CD14-positive monocyte (primary cell): Measurements from ENCODE around the gene CNNM3. TPM values are rescaled to one million over a fixed set of nuclear protein-coding genes. Genes with fewer than 3 reads are reported as not detected.

ENCODE experiments used
- DNase-seq, 3 donors: peaks; one replicate each; pipeline ENCODE4 v3.0.0-alpha.2; 2011 to 2022
- H2AFZ ChIP-seq: 2 replicates; pipeline ENCODE4 v1.6.0; 2012; ENCODE audit warnings: mild to moderate bottlenecking, low read depth, low read length, inconsistent platforms; ENCODE audit not compliant: insufficient read depth, poor library complexity, severe bottlenecking
- H3K27ac ChIP-seq, 2 donors: 1 replicate in 1 of 2; 2 replicates in 1 of 2; pipeline ENCODE4 v1.5.1; 2012 to 2013; ENCODE audit warnings: low read length in 2 of 2, control low read depth in 1 of 2, inconsistent platforms in 1 of 2, low read depth in 1 of 2, mild to moderate bottlenecking in 1 of 2
- H3K27me3 ChIP-seq, 2 donors: one replicate each; pipeline versions ENCODE4 v1.6.0 to v1.6.1; 2011 to 2013; ENCODE audit warnings: low read length in 2 of 2; ENCODE audit not compliant: control insufficient read depth in 2 of 2, insufficient read depth in 2 of 2
- H3K36me3 ChIP-seq, 2 donors: replicated peaks in 1 of 2; 1 replicate in 1 of 2; 2 replicates in 1 of 2; pipeline versions ENCODE4 v1.5.1 to v1.6.1; 2012 to 2013; ENCODE audit warnings: low read length in 2 of 2, control low read depth in 1 of 2, inconsistent platforms in 1 of 2, mild to moderate bottlenecking in 1 of 2; ENCODE audit not compliant: insufficient read depth in 2 of 2, control insufficient read depth in 1 of 2
- H3K4me1 ChIP-seq, 2 donors: 1 replicate in 1 of 2; 2 replicates in 1 of 2; pipeline versions ENCODE4 v1.5.1 to v1.6.1; 2012 to 2013; ENCODE audit warnings: low read length in 2 of 2, control low read depth in 1 of 2, inconsistent platforms in 1 of 2, mild to moderate bottlenecking in 1 of 2, moderate library complexity in 1 of 2; ENCODE audit not compliant: insufficient read depth in 2 of 2, control insufficient read depth in 1 of 2
- H3K4me2 ChIP-seq: replicated peaks from 2 replicates; pipeline ENCODE3; 2012; ENCODE audit warnings: low read length, moderate library complexity, mild to moderate bottlenecking; ENCODE audit not compliant: poor library complexity, severe bottlenecking; ENCODE audit errors: extremely low read depth
- H3K4me3 ChIP-seq, 3 experiments: fragments of 200-600 bp in 1 of 3; sonication (generic) in 1 of 3; replicated peaks in 1 of 3; 1 replicate in 2 of 3; 2 replicates in 1 of 3; pipeline ENCODE4 v1.5.1; 2011 to 2013; ENCODE audit warnings: low read length in 3 of 3, mild to moderate bottlenecking in 3 of 3, control low read depth in 2 of 3, low read depth in 2 of 3, inconsistent platforms in 1 of 3, moderate library complexity in 1 of 3
- H3K79me2 ChIP-seq: 2 replicates; pipeline ENCODE4 v1.6.0; 2012; ENCODE audit warnings: mild to moderate bottlenecking, control low read depth, inconsistent platforms, low read length, moderate library complexity; ENCODE audit not compliant: insufficient read depth
- H3K9ac ChIP-seq: 2 replicates; pipeline ENCODE4 v1.6.0; 2017; ENCODE audit warnings: low read length, mild to moderate bottlenecking; ENCODE audit not compliant: insufficient read depth, poor library complexity, severe bottlenecking
- H3K9me3 ChIP-seq, 2 donors: replicated peaks in 1 of 2; 1 replicate in 1 of 2; 2 replicates in 1 of 2; pipeline versions ENCODE4 v1.5.1 to v1.6.1; 2012 to 2013; ENCODE audit warnings: low read length in 2 of 2, control low read depth in 1 of 2; ENCODE audit not compliant: control insufficient read depth in 1 of 2, insufficient read depth in 1 of 2
- H4K20me1 ChIP-seq: 2 replicates; pipeline ENCODE4 v1.6.0; 2012; ENCODE audit warnings: mild to moderate bottlenecking, low read length, control low read depth, moderate library complexity; ENCODE audit not compliant: insufficient read depth
- H3K27ac Mint-ChIP-seq, 7 donors: one replicate each; pipeline ENCODE4 v1.8.0; 2020; ENCODE audit warnings: mild to moderate bottlenecking in 7 of 7, mixed read lengths in 7 of 7, moderate library complexity in 6 of 7, inconsistent platforms in 2 of 7
- H3K27me3 Mint-ChIP-seq, 3 donors: one replicate each; pipeline ENCODE4 v1.8.0; 2021 to 2022; ENCODE audit warnings: low read depth in 3 of 3, mild to moderate bottlenecking in 3 of 3, mixed read lengths in 3 of 3, moderate library complexity in 3 of 3, inconsistent platforms in 1 of 3
- H3K36me3 Mint-ChIP-seq, 2 donors: one replicate each; pipeline ENCODE4 v1.8.0; 2020; ENCODE audit warnings: mixed read lengths in 2 of 2, inconsistent platforms in 1 of 2, mild to moderate bottlenecking in 1 of 2
- H3K4me1 Mint-ChIP-seq: one replicate; pipeline ENCODE4 v1.8.0; 2020; ENCODE audit warnings: mild to moderate bottlenecking, mixed read lengths
- H3K4me3 Mint-ChIP-seq, 2 donors: one replicate each; pipeline ENCODE4 v1.8.0; 2020; ENCODE audit warnings: mild to moderate bottlenecking in 2 of 2, mixed read lengths in 2 of 2, moderate library complexity in 1 of 2
- H3K9me3 Mint-ChIP-seq, 7 donors: one replicate each; pipeline ENCODE4 v1.8.0; 2020 to 2022; ENCODE audit warnings: mixed read lengths in 7 of 7, mild to moderate bottlenecking in 6 of 7, moderate library complexity in 6 of 7, inconsistent platforms in 2 of 7
- CTCF ChIP-seq: fragments of 200-600 bp; IDR thresholded peaks from one replicate; pipeline ENCODE4 v1.8.0; 2022; ENCODE audit warnings: antibody characterized with exemption, mild to moderate bottlenecking
- WGBS: methylation state at CpG from one replicate; pipeline ENCODE4 v1.1.5; 2013; ENCODE audit warnings: missing lambda C conversion rate; ENCODE audit not compliant: insufficient coverage; 5-methylcytosine and 5-hydroxymethylcytosine counted together
- intact Hi-C, 2 donors: fragments of 100-400 bp; cut with micrococcal nuclease; formaldehyde crosslinking; loops; one replicate each; pipeline versions ENCODE4 v1.15.0 to v1.15.1; 2023
- polyA plus RNA-seq, 3 donors: library from polyadenylated mRNA; depleted of rRNA in 1 of 3; unstranded in 2 of 3; stranded (reverse) in 1 of 3; fragments of 300-500 nt in 2 of 3; fragments of >200 nt in 1 of 3; fragmentation: Illumina TruSeq in 2 of 3; gene quantifications; 1 replicate in 2 of 3; 2 replicates in 1 of 3; pipeline ENCODE4 v1.2.3, GENCODE V29; 2012 to 2021

Gene CNNM3
- polyA plus RNA-seq, 3 donors: 1.2 to 12.0 (median 4.9) TPM

- peaks cover 0 to 2% (median 0%) of the 10 kb centered on the region in 7 donors for H3K9me3 Mint-ChIP-seq
- Histone ChIP-seq H3K4me2 (no peak overlapping the region), H3K4me1 (peaks cover 12 to 16% of the 10 kb centered on the region in 2 donors), H3K9me3 (no peaks in the 10 kb centered on the region), H3K36me3 (peaks cover 20 to 49% of the 10 kb centered on the region in 2 donors), H2AFZ (no peak overlapping the region), H3K4me3 (no peak overlapping the region), H3K79me2 (peaks cover 17% of the 10 kb centered on the region), H3K27ac (no peak overlapping the region), H3K27me3 (no peaks in the 10 kb centered on the region), H3K9ac (no peak overlapping the region), H4K20me1 (no peaks in the 10 kb centered on the region)
- peaks cover under 1 to 5% (median 3%) of the 10 kb centered on the region in 3 donors for H3K27me3 Mint-ChIP-seq
- H3K36me3 Mint-ChIP-seq: peaks cover 28 to 53% of the 10 kb centered on the region in 2 donors
- peaks cover 15% of the 10 kb centered on the region for H3K4me1 Mint-ChIP-seq
- intact Hi-C loops: no loop called here
- no peak for DNase-seq
- 98% methylated on average over 14 of the region's 15 CpGs for WGBS
- no peak overlapping the region for H3K4me3 Mint-ChIP-seq
- TF ChIP-seq CTCF: no peak
- H3K27ac Mint-ChIP-seq: no peak overlapping the region
Observed at GRCh38 chr2:96853321-96853720, 37.3 kb downstream of the CNNM3 start.

GRCh38 chr2:96856776-96857666 lies 41.0 kb downstream of the CNNM3 start:
- peaks cover 34% of the 10 kb centered on the region for H3K4me1 Mint-ChIP-seq
- peaks cover 20 to 33% (median 31%) of the 10 kb centered on the region in 3 donors for H3K27me3 Mint-ChIP-seq
- Histone ChIP-seq H4K20me1 (no peaks in the 10 kb centered on the region), H3K4me1 (peaks cover 26 to 30% of the 10 kb centered on the region in 2 donors), H3K27ac (peak overlapping the region in 1 of 2 donors; percentile 57), H3K4me2 (peak overlapping the region; percentile 97), H3K4me3 (peak overlapping the region; percentile 59 to 76 (median 73)), H3K27me3 (peaks cover 0 to 30% of the 10 kb centered on the region in 2 donors), H3K9ac (peak overlapping the region; percentile 73), H3K79me2 (peaks cover 17% of the 10 kb centered on the region), H3K9me3 (no peaks in the 10 kb centered on the region), H2AFZ (peak overlapping the region; percentile 95), H3K36me3 (peaks cover 6 to 21% of the 10 kb centered on the region in 2 donors)
- peaks cover 0 to 3% (median 0%) of the 10 kb centered on the region in 7 donors for H3K9me3 Mint-ChIP-seq
- H3K36me3 Mint-ChIP-seq: peaks cover 27 to 30% of the 10 kb centered on the region in 2 donors
- intact Hi-C loops: loop anchor here (5.0 kb wide), 1 partner anchor 40 kb away; the partner anchor contains the start of gene CNNM3 (in 2 of the 2)
- peak overlapping the region; percentile 80 to 89 for H3K4me3 Mint-ChIP-seq
- H3K27ac Mint-ChIP-seq: peak overlapping the region in 3 of 7 donors; percentile 33 to 79 (median 56)
- WGBS: 12% methylated on average over 27 of the region's 27 CpGs
- DNase-seq: no peak
- no peak for TF ChIP-seq CTCF
